ENCODE data around the gene AGAP1.

- TF ChIP-seq POLR2A (IDR thresholded peaks at IDR 0.05) (no peak), CTCF (IDR thresholded peaks at IDR 0.05) (no peak)
These were observed 26.3 kb upstream of the AGAP1 start for GRCh38 chr2:235467588-235467987.

All from right lobe of liver (tissue), 4 donors.